HEK293 (cell line): ENCODE data around the gene MARCHF3.

Source experiments
- CTCF ChIA-PET: fragments of 350-600 bp; formaldehyde crosslinking; extraction: SDS; loops from one replicate; lab custom pipeline; 2021; ENCODE audit warnings: antibody characterized with exemption; lab: Yijun Ruan, JAX
- POLR2A ChIA-PET: fragments of 300-600 bp; formaldehyde crosslinking; extraction: SDS; loops from one replicate; lab custom pipeline; 2020; ENCODE audit warnings: antibody characterized with exemption, inconsistent platforms; lab: Yijun Ruan, JAX
- H3K27ac ChIP-seq: fragments of 200-500 bp; sonication (Bioruptor generic); 2 replicates; pipeline ENCODE4 v1.5.1; 2014; ENCODE audit warnings: low read depth, low read length, control low read depth, inconsistent platforms; ENCODE audit errors: extremely low read depth
- H3K36me3 ChIP-seq, 2 experiments: fragments of 200-500 bp in 1 of 2; sonication (Bioruptor generic) in 1 of 2; 1 replicate in 1 of 2; 2 replicates in 1 of 2; pipeline ENCODE4 v1.5.1; 2014 to 2017; ENCODE audit warnings: inconsistent platforms in 2 of 2, low read length in 2 of 2; ENCODE audit not compliant: control insufficient read depth in 2 of 2, insufficient read depth in 1 of 2
- H3K4me1 ChIP-seq: fragments of 200-500 bp; sonication (Bioruptor generic); 2 replicates; pipeline ENCODE4 v1.5.1; 2014; ENCODE audit warnings: mild to moderate bottlenecking, low read length, inconsistent platforms; ENCODE audit not compliant: control insufficient read depth, insufficient read depth
- H3K4me3 ChIP-seq: 2 replicates; pipeline ENCODE4 v1.5.1; 2011; ENCODE audit warnings: low read depth, mild to moderate bottlenecking, control low read depth, low read length, moderate library complexity
- H3K9me3 ChIP-seq: fragments of 200-500 bp; sonication (Bioruptor generic); 2 replicates; pipeline ENCODE4 v1.5.1; 2014; ENCODE audit warnings: low read depth, low read length, inconsistent platforms; ENCODE audit not compliant: control insufficient read depth, insufficient read depth
- GLI2 ChIP-seq: fragments of 450-650 bp; formaldehyde crosslinking; IDR thresholded peaks from 2 replicates; pipeline ENCODE4; 2017; ENCODE audit warnings: missing biosample characterization, missing genetic modification characterization, low read depth, borderline replicate concordance
- GLIS2 ChIP-seq: fragments of 450-650 bp; formaldehyde crosslinking; IDR thresholded peaks from 2 replicates; pipeline ENCODE4 v1.5.1; 2016; ENCODE audit warnings: missing biosample characterization, missing genetic modification characterization
- HOXA7 ChIP-seq: sonication (generic); formaldehyde crosslinking; IDR thresholded peaks from 2 replicates; pipeline ENCODE4 v1.8.1; 2022; ENCODE audit warnings: missing genetic modification reagents, borderline replicate concordance
- MZF1 ChIP-seq: fragments of 450-650 bp; formaldehyde crosslinking; IDR thresholded peaks from 2 replicates; pipeline ENCODE4 v1.5.1; 2017; ENCODE audit warnings: missing biosample characterization, missing genetic modification characterization, borderline replicate concordance
- PRDM1 ChIP-seq: fragments of 450-650 bp; formaldehyde crosslinking; IDR thresholded peaks from 2 replicates; pipeline ENCODE4; 2016; ENCODE audit warnings: missing biosample characterization, missing genetic modification characterization
- PRDM4 ChIP-seq: fragments of 450-650 bp; formaldehyde crosslinking; IDR thresholded peaks from 2 replicates; pipeline ENCODE4 v1.5.1; 2017; ENCODE audit warnings: missing biosample characterization, missing genetic modification characterization
- PRDM6 ChIP-seq: fragments of 450-650 bp; formaldehyde crosslinking; IDR thresholded peaks from 2 replicates; pipeline ENCODE4 v1.5.1; 2017; ENCODE audit warnings: missing biosample characterization, missing genetic modification characterization
- ZBTB1 ChIP-seq: fragments of 450-650 bp; formaldehyde crosslinking; IDR thresholded peaks from 2 replicates; pipeline ENCODE4 v1.5.1; 2016; ENCODE audit warnings: missing biosample characterization, missing genetic modification characterization
- ZBTB48 ChIP-seq: fragments of 450-650 bp; formaldehyde crosslinking; IDR thresholded peaks from 2 replicates; pipeline ENCODE4 v1.5.1; 2016; ENCODE audit warnings: missing biosample characterization, missing genetic modification characterization
- ZNF114 ChIP-seq: fragments of 450-650 bp; formaldehyde crosslinking; IDR thresholded peaks from 2 replicates; pipeline ENCODE4 v1.5.0; 2017; ENCODE audit warnings: missing biosample characterization, missing genetic modification characterization
- ZNF146 ChIP-seq: fragments of 450-650 bp; formaldehyde crosslinking; IDR thresholded peaks from 2 replicates; pipeline ENCODE4 v1.5.1; 2016; ENCODE audit warnings: missing biosample characterization, missing genetic modification characterization
- ZNF169 ChIP-seq: fragments of 450-650 bp; formaldehyde crosslinking; IDR thresholded peaks from 2 replicates; pipeline ENCODE4 v1.5.1; 2016; ENCODE audit warnings: missing biosample characterization, missing genetic modification characterization
- ZNF18 ChIP-seq: fragments of 450-650 bp; formaldehyde crosslinking; IDR thresholded peaks from 2 replicates; pipeline ENCODE4 v1.5.1; 2016; ENCODE audit warnings: missing biosample characterization, missing genetic modification characterization
- ZNF26 ChIP-seq: fragments of 450-650 bp; formaldehyde crosslinking; IDR thresholded peaks from 2 replicates; pipeline ENCODE4 v1.5.1; 2016; ENCODE audit warnings: missing biosample characterization, missing genetic modification characterization
- ZNF274 ChIP-seq, 2 experiments: fragments of 200-500 bp in 1 of 2; fragments of 450-650 bp in 1 of 2; sonication (Bioruptor generic) in 1 of 2; formaldehyde crosslinking in 1 of 2; IDR thresholded peaks; 2 replicates each; pipeline versions ENCODE4 v1.5.1 to v1.6.1; 2014 to 2016; ENCODE audit warnings: borderline replicate concordance in 1 of 2, inconsistent platforms in 1 of 2, low read length in 1 of 2, missing biosample characterization in 1 of 2, missing genetic modification characterization in 1 of 2
- ZNF324 ChIP-seq: fragments of 450-650 bp; formaldehyde crosslinking; IDR thresholded peaks from 2 replicates; pipeline ENCODE4 v1.5.1; 2016; ENCODE audit warnings: missing biosample characterization, missing genetic modification characterization
- ZNF37A ChIP-seq: fragments of 450-650 bp; IDR thresholded peaks from 2 replicates; pipeline ENCODE4 v1.5.1; 2018; ENCODE audit warnings: missing biosample characterization, missing genetic modification characterization
- ZNF423 ChIP-seq: fragments of 450-650 bp; formaldehyde crosslinking; IDR thresholded peaks from 2 replicates; pipeline ENCODE4 v1.5.1; 2016; ENCODE audit warnings: missing biosample characterization, missing genetic modification characterization
- ZNF513 ChIP-seq: fragments of 450-650 bp; IDR thresholded peaks from 2 replicates; pipeline ENCODE4 v1.5.1; 2018; ENCODE audit warnings: missing biosample characterization, missing genetic modification characterization
- ZNF529 ChIP-seq: fragments of 450-650 bp; formaldehyde crosslinking; IDR thresholded peaks from 2 replicates; pipeline ENCODE4 v1.5.1; 2017; ENCODE audit warnings: missing genetic modification characterization, missing biosample characterization; ENCODE audit not compliant: insufficient replicate concordance
- ZNF558 ChIP-seq: fragments of 450-650 bp; formaldehyde crosslinking; IDR thresholded peaks from 2 replicates; pipeline ENCODE4 v1.5.1; 2016; ENCODE audit warnings: missing biosample characterization, missing genetic modification characterization
- ZNF626 ChIP-seq: fragments of 450-650 bp; sonication (Bioruptor Pico); formaldehyde crosslinking; IDR thresholded peaks from 2 replicates; pipeline ENCODE4 v1.5.1; 2018; ENCODE audit warnings: missing biosample characterization, missing genetic modification characterization, inconsistent platforms
- ZNF704 ChIP-seq: fragments of 450-650 bp; formaldehyde crosslinking; IDR thresholded peaks from 2 replicates; pipeline ENCODE4 v1.5.1; 2016; ENCODE audit warnings: missing biosample characterization, missing genetic modification characterization
- ZNF768 ChIP-seq: fragments of 450-650 bp; formaldehyde crosslinking; IDR thresholded peaks from 2 replicates; pipeline ENCODE4 v1.5.1; 2018; ENCODE audit warnings: missing biosample characterization, mild to moderate bottlenecking, missing genetic modification characterization

MARCHF3 gene

GRCh38 chr5:126914801-126915436, 115.4 kb downstream of the MARCHF3 start:
- no peaks in the 10 kb centered on the region for H3K9me3 ChIP-seq
- H3K4me3 ChIP-seq: no peak overlapping the region
- ChIA-PET POLR2A (no interaction called here), CTCF (interaction anchor here (0.5 to 0.6 kb wide), 2 partner anchors 258 to 563 kb away, joined by 3 read pairs; no protein-coding TSS in a partner anchor)
- TF ChIP-seq ZNF558 (tag by site-specific recombination) (no peak), ZNF704 (tag by site-specific recombination) (no peak), PRDM1 (tag by site-specific recombination) (no peak), PRDM6 (tag by site-specific recombination) (no peak), GLIS2 (no peak), ZNF626 (tag by site-specific recombination) (no peak), ZBTB48 (no peak), ZBTB1 (tag by site-specific recombination) (no peak), ZNF114 (tag by site-specific recombination) (no peak), ZNF169 (tag by site-specific recombination) (no peak), MZF1 (tag by site-specific recombination) (no peak), ZNF26 (tag by site-specific recombination) (no peak), HOXA7 (no peak), GLI2 (no peak), ZNF146 (tag by site-specific recombination) (no peak), ZNF37A (tag by site-specific recombination) (no peak)
- no peak overlapping the region for H3K27ac ChIP-seq
- no peaks in the 10 kb centered on the region for H3K4me1 ChIP-seq
- H3K36me3 ChIP-seq: peaks cover 0 to 4% of the 10 kb centered on the region in 2 experiments; a peak in 1 of 3 replicates

GRCh38 chr5:126912616-126913200, 117.7 kb downstream of the MARCHF3 start:
- H3K4me3 ChIP-seq: no peak overlapping the region
- CTCF ChIA-PET: no interaction called here
- no peak overlapping the region for H3K27ac ChIP-seq
- no peaks in the 10 kb centered on the region for H3K9me3 ChIP-seq
- POLR2A ChIA-PET: no interaction called here
- H3K4me1 ChIP-seq: no peaks in the 10 kb centered on the region
- peaks cover 0 to 4% of the 10 kb centered on the region in 2 experiments; a peak in 1 of 3 replicates for H3K36me3 ChIP-seq
- TF ChIP-seq ZNF274 (IDR thresholded peaks at IDR 0.05; ENCODE audit: low read length) (no peak), ZNF274 (tag by site-specific recombination; IDR thresholded peaks at IDR 0.05; ENCODE audit: borderline replicate concordance) (no peak), ZNF18 (tag by site-specific recombination) (no peak), PRDM4 (tag by site-specific recombination) (no peak), ZNF768 (no peak), ZNF513 (tag by site-specific recombination) (no peak), ZNF324 (tag by site-specific recombination) (no peak), ZNF423 (tag by site-specific recombination) (no peak), ZNF529 (no peak)
